WTC11 (cell line): ENCODE data around the gene PROCR.
"Not testable (repeated sequence)": the region's sequence is repeated elsewhere in the genome, so short reads cannot be mapped to it uniquely, and the experiment has no call there.

Experiments
- ATF2 ChIP-seq: sonication (generic); formaldehyde crosslinking; IDR thresholded peaks from 2 replicates; pipeline ENCODE4 v1.8.1; 2022; ENCODE audit warnings: low read depth, missing genetic modification reagents, borderline replicate concordance
- ATF3 ChIP-seq: sonication (generic); formaldehyde crosslinking; conservative IDR thresholded peaks from 2 replicates; pipeline ENCODE4 v1.8.1; 2022; ENCODE audit warnings: mild to moderate bottlenecking, missing genetic modification reagents
- CBFB ChIP-seq: sonication (generic); formaldehyde crosslinking; IDR thresholded peaks from 2 replicates; pipeline ENCODE4 v1.8.1; 2022; ENCODE audit warnings: mild to moderate bottlenecking, low read depth, missing genetic modification reagents
- CREB1 ChIP-seq: sonication (generic); formaldehyde crosslinking; IDR thresholded peaks from 2 replicates; pipeline ENCODE4 v1.8.0; 2023; ENCODE audit warnings: mild to moderate bottlenecking, missing genetic modification reagents
- CREM ChIP-seq: sonication (generic); formaldehyde crosslinking; IDR thresholded peaks from 2 replicates; pipeline ENCODE4 v1.8.1; 2022; ENCODE audit warnings: mild to moderate bottlenecking, missing genetic modification reagents, moderate library complexity
- CTCF ChIP-seq: fragments of 200-600 bp; IDR thresholded peaks from 2 replicates; pipeline ENCODE4 v1.8.0; 2022; ENCODE audit warnings: antibody characterized with exemption
- ESRRA ChIP-seq: sonication (generic); formaldehyde crosslinking; IDR thresholded peaks from 2 replicates; pipeline ENCODE4 v1.8.1; 2022; ENCODE audit warnings: mild to moderate bottlenecking, missing genetic modification reagents, borderline replicate concordance
- GABPB1 ChIP-seq: sonication (generic); formaldehyde crosslinking; IDR thresholded peaks from 2 replicates; pipeline ENCODE4 v1.8.1; 2023; ENCODE audit warnings: mild to moderate bottlenecking, missing genetic modification reagents
- NFYB ChIP-seq: sonication (generic); formaldehyde crosslinking; conservative IDR thresholded peaks from 2 replicates; pipeline ENCODE4 v1.8.0; 2022; ENCODE audit warnings: low read depth, missing genetic modification reagents
- TEAD4 ChIP-seq: sonication (generic); formaldehyde crosslinking; IDR thresholded peaks from 2 replicates; pipeline ENCODE4 v1.8.0; 2022; ENCODE audit warnings: mild to moderate bottlenecking, missing genetic modification reagents
- ZSCAN18 ChIP-seq: fragments of 250-450 bp; sonication (Bioruptor Pico); IDR thresholded peaks from 2 replicates; pipeline ENCODE4 v2.1.2; 2022; ENCODE audit warnings: mild to moderate bottlenecking, moderate library complexity

- not testable (repeated sequence) for TF ChIP-seq CTCF; ATF2 (CRISPR knock-in tag); ESRRA; TEAD4 (CRISPR knock-in tag); GABPB1; ATF3 (CRISPR knock-in tag); ZSCAN18 (CRISPR knock-in tag); NFYB (CRISPR knock-in tag); CREM (CRISPR knock-in tag); CREB1; CBFB (CRISPR knock-in tag)
Measured at GRCh38 chr20:35201467-35201866, 29.6 kb downstream of the PROCR start.
